Retinal pigment epithelial cell (primary cell): Measurements from ENCODE around the gene IL24.

Source experiments
- DNase-seq: peaks from one replicate; pipeline ENCODE4 v3.0.0-alpha.2; 2010; ENCODE audit warnings: low read depth
- H3K4me3 ChIP-seq: 2 replicates; pipeline ENCODE4 v1.5.1; 2011; ENCODE audit warnings: mild to moderate bottlenecking, low read length, control low read depth, moderate library complexity
- CTCF ChIP-seq: conservative IDR thresholded peaks from 2 replicates; pipeline ENCODE4 v1.5.1; 2011; ENCODE audit warnings: low read depth, low read length, control low read depth, inconsistent platforms

Gene IL24

GRCh38 chr1:206937425-206937824 lies 40.2 kb downstream of the IL24 start:
- no peak for TF ChIP-seq CTCF
- no peak for DNase-seq
- no peak overlapping the region for H3K4me3 ChIP-seq

GRCh38 chr1:206939131-206939530 lies 41.9 kb downstream of the IL24 start:
- no peak overlapping the region for H3K4me3 ChIP-seq
- no peak for TF ChIP-seq CTCF
- DNase-seq, result no peak

GRCh38 chr1:206939841-206940587 lies 42.8 kb downstream of the IL24 start:
- DNase-seq, result no peak
- H3K4me3 ChIP-seq, result no peak overlapping the region
- TF ChIP-seq CTCF, result no peak

GRCh38 chr1:206940588-206940936 lies 43.3 kb downstream of the IL24 start:
- DNase-seq, result no peak
- H3K4me3 ChIP-seq, result no peak overlapping the region
- no peak for TF ChIP-seq CTCF

- TF ChIP-seq CTCF, result no peak
- H3K4me3 ChIP-seq, result no peak overlapping the region
- no peak for DNase-seq
Measured at GRCh38 chr1:206941766-206942418, 44.6 kb downstream of the IL24 start.

GRCh38 chr1:206944703-206945102 lies 47.5 kb downstream of the IL24 start:
- no peak overlapping the region for H3K4me3 ChIP-seq
- TF ChIP-seq CTCF, result no peak
- no peak for DNase-seq

GRCh38 chr1:206945779-206946178 lies 48.5 kb downstream of the IL24 start:
- no peak overlapping the region for H3K4me3 ChIP-seq
- TF ChIP-seq CTCF, result no peak
- no peak for DNase-seq
